Testis (tissue), 2 donors: ENCODE results near the gene FCRL5.

Experiments used
- POLR2A ChIP-seq: fragments of 450-650 bp; IDR thresholded peaks from one replicate; pipeline ENCODE4 v1.6.1; 2017; ENCODE audit warnings: antibody characterized with exemption, mild to moderate bottlenecking, moderate library complexity
- TF ChIP-seq, protein P1 (sequence below), 3 experiments: fragments of 450-650 bp in 2 of 3; fragments of 200-600 bp in 1 of 3; sonication (generic) in 1 of 3; IDR thresholded peaks; one replicate each; pipeline ENCODE4 v1.5.1; 2016 to 2019; ENCODE audit warnings: antibody characterized with exemption in 3 of 3, mild to moderate bottlenecking in 2 of 3, moderate library complexity in 1 of 3

DNA sequence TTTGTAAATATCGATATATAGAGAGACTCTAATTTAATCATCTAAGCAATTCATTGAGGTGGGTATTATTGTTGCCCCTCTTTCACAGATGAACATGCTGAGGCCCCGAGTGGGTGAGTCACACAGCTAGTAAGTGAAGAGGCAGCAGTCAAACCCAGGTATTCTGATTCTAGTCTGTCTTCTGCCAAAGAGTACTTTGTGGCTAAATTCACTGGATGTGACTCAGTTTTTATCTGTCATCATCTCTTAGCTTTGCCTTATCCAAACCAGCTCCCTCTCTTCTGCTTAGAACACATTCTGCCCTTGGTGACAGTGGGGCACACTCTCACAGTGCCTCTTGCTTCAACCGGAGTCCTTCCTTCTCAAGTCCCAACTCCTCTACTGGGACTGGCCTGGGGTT, 11.5 kb downstream of the FCRL5 start:
- TF ChIP-seq, protein P1, sequence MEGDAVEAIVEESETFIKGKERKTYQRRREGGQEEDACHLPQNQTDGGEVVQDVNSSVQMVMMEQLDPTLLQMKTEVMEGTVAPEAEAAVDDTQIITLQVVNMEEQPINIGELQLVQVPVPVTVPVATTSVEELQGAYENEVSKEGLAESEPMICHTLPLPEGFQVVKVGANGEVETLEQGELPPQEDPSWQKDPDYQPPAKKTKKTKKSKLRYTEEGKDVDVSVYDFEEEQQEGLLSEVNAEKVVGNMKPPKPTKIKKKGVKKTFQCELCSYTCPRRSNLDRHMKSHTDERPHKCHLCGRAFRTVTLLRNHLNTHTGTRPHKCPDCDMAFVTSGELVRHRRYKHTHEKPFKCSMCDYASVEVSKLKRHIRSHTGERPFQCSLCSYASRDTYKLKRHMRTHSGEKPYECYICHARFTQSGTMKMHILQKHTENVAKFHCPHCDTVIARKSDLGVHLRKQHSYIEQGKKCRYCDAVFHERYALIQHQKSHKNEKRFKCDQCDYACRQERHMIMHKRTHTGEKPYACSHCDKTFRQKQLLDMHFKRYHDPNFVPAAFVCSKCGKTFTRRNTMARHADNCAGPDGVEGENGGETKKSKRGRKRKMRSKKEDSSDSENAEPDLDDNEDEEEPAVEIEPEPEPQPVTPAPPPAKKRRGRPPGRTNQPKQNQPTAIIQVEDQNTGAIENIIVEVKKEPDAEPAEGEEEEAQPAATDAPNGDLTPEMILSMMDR (IDR thresholded peaks at IDR 0.05), result no peak
- TF ChIP-seq POLR2A, result no peak
